ENCODE results near the gene CXCL3. TPM values are rescaled to one million over a fixed set of nuclear protein-coding genes. Genes with fewer than 3 reads are reported as not detected.
A peak's percentile ranks its signal among the peaks of the same experiment; 100 is the strongest.

CXCL3 gene
- total and polyA plus RNA-seq, 9 of the 15 experiments (the other 6 are each of a cell fraction or from before 2014, with no cell fraction given), result 2.3 to 8.9 (median 6.1) TPM

- TF ChIP-seq, protein P1, sequence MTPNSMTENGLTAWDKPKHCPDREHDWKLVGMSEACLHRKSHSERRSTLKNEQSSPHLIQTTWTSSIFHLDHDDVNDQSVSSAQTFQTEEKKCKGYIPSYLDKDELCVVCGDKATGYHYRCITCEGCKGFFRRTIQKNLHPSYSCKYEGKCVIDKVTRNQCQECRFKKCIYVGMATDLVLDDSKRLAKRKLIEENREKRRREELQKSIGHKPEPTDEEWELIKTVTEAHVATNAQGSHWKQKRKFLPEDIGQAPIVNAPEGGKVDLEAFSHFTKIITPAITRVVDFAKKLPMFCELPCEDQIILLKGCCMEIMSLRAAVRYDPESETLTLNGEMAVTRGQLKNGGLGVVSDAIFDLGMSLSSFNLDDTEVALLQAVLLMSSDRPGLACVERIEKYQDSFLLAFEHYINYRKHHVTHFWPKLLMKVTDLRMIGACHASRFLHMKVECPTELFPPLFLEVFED (CRISPR knock-in tag; conservative IDR thresholded peaks at IDR 0.05), result no peak
- no peak for TF ChIP-seq ZNF311 (CRISPR knock-in tag; IDR thresholded peaks at IDR 0.05)
- TF ChIP-seq ZNF436 (CRISPR knock-in tag; IDR thresholded peaks at IDR 0.05), result no peak
- TF ChIP-seq SMAD3 (CRISPR knock-in tag; conservative IDR thresholded peaks at IDR 0.05), result no peak
- TF ChIP-seq SREBF2 (CRISPR knock-in tag; IDR thresholded peaks at IDR 0.05), result no peak
- TF ChIP-seq, protein P2, sequence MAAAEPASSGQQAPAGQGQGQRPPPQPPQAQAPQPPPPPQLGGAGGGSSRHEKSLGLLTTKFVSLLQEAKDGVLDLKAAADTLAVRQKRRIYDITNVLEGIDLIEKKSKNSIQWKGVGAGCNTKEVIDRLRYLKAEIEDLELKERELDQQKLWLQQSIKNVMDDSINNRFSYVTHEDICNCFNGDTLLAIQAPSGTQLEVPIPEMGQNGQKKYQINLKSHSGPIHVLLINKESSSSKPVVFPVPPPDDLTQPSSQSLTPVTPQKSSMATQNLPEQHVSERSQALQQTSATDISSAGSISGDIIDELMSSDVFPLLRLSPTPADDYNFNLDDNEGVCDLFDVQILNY (CRISPR knock-in tag; IDR thresholded peaks at IDR 0.05), result no peak
- TF ChIP-seq, protein P3, sequence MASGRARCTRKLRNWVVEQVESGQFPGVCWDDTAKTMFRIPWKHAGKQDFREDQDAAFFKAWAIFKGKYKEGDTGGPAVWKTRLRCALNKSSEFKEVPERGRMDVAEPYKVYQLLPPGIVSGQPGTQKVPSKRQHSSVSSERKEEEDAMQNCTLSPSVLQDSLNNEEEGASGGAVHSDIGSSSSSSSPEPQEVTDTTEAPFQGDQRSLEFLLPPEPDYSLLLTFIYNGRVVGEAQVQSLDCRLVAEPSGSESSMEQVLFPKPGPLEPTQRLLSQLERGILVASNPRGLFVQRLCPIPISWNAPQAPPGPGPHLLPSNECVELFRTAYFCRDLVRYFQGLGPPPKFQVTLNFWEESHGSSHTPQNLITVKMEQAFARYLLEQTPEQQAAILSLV (tag; IDR thresholded peaks at IDR 0.05), result no peak
- TF ChIP-seq ZNF609 (CRISPR knock-in tag; IDR thresholded peaks at IDR 0.05; ENCODE audit: borderline replicate concordance), result no peak
- TF ChIP-seq ZNF79 (CRISPR knock-in tag; IDR thresholded peaks at IDR 0.05; ENCODE audit: low read depth), result no peak
- peak; percentile 44; the same call in 1 of the 2 replicates for TF ChIP-seq SMARCA4 (IDR thresholded peaks at IDR 0.05)
- no peak for TF ChIP-seq THAP7 (CRISPR knock-in tag; IDR thresholded peaks at IDR 0.05)
- no peak for TF ChIP-seq SRSF9 (IDR thresholded peaks at IDR 0.05; ENCODE audit: borderline replicate concordance, low read depth, low read length)
- TF ChIP-seq, protein P4, sequence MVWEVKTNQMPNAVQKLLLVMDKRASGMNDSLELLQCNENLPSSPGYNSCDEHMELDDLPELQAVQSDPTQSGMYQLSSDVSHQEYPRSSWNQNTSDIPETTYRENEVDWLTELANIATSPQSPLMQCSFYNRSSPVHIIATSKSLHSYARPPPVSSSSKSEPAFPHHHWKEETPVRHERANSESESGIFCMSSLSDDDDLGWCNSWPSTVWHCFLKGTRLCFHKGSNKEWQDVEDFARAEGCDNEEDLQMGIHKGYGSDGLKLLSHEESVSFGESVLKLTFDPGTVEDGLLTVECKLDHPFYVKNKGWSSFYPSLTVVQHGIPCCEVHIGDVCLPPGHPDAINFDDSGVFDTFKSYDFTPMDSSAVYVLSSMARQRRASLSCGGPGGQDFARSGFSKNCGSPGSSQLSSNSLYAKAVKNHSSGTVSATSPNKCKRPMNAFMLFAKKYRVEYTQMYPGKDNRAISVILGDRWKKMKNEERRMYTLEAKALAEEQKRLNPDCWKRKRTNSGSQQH (CRISPR knock-in tag; IDR thresholded peaks at IDR 0.05), result no peak
- TF ChIP-seq MBD2 (IDR thresholded peaks at IDR 0.05; ENCODE audit: borderline replicate concordance, low read depth), result no peak
- TF ChIP-seq TBP (optimal IDR thresholded peaks at IDR 0.05; ENCODE audit: low read depth, low read length), result no peak
- no peak for TF ChIP-seq SMARCC2 (IDR thresholded peaks at IDR 0.05; ENCODE audit: low read depth)
- no peak; the same call in 1 of the 2 replicates for TF ChIP-seq EP400 (IDR thresholded peaks at IDR 0.05)
These were observed 1.2 kb downstream of the CXCL3 start (continued) for GRCh38 chr4:74037076-74037955.

All from K562 (cell line).